Heart right ventricle (tissue), 16 donors: ENCODE measurements around the gene OR52D1. TPM values are rescaled to one million over a fixed set of nuclear protein-coding genes. Genes with fewer than 3 reads are reported as not detected.

ENCODE experiments used
- ATAC-seq, 8 donors: fragments of 200-7000 bp; cut with Tn5 transposase; one replicate each; pipeline ENCODE4 v1.9.1; 2020; ENCODE audit warnings: mild to moderate bottlenecking in 8 of 8, moderate library complexity in 8 of 8, moderate number of reproducible peaks in 1 of 8
- DNase-seq, 2 donors: peaks; one replicate each; pipeline ENCODE4 v3.0.0-alpha.2; 2020
- H3K27ac ChIP-seq, 10 donors: fragments of 200-600 bp; sonication (generic) in 2 of 10; one replicate each; pipeline versions ENCODE4 v1.5.0 to v1.8.0; 2020 to 2022; ENCODE audit warnings: mild to moderate bottlenecking in 3 of 10
- H3K27me3 ChIP-seq, 7 donors: fragments of 200-600 bp; one replicate each; pipeline ENCODE4 v1.8.0; 2021 to 2022; ENCODE audit warnings: mild to moderate bottlenecking in 2 of 7
- H3K36me3 ChIP-seq, 9 donors: fragments of 200-600 bp; sonication (generic) in 1 of 9; one replicate each; pipeline versions ENCODE4 v1.5.0 to v1.8.0; 2020 to 2022; ENCODE audit warnings: mild to moderate bottlenecking in 2 of 9
- H3K4me1 ChIP-seq, 9 donors: fragments of 200-600 bp; sonication (generic) in 1 of 9; one replicate each; pipeline versions ENCODE4 v1.5.0 to v1.8.0; 2020 to 2022; ENCODE audit warnings: mild to moderate bottlenecking in 4 of 9
- H3K4me3 ChIP-seq, 10 donors: fragments of 200-600 bp; sonication (generic) in 2 of 10; one replicate each; pipeline versions ENCODE4 v1.5.0 to v1.8.0; 2020 to 2022; ENCODE audit warnings: mild to moderate bottlenecking in 7 of 10, moderate library complexity in 2 of 10
- H3K9me3 ChIP-seq, 11 donors: fragments of 200-600 bp in 10 of 11; sonication (generic) in 2 of 11; one replicate each; pipeline versions ENCODE4 v1.5.0 to v1.8.0; 2013 to 2022; ENCODE audit warnings: mild to moderate bottlenecking in 2 of 11, control low read depth in 1 of 11, moderate library complexity in 1 of 11
- WGBS, 2 donors: extraction: QIAGEN DNeasy Blood & Tissue Kit; methylation state at CpG; one replicate each; pipeline ENCODE4 v1.1.7; 2013; ENCODE audit warnings: inconsistent platforms in 1 of 2; 5-methylcytosine and 5-hydroxymethylcytosine counted together
- intact Hi-C, 10 donors: fragments of 100-400 bp; cut with DNase I; formaldehyde crosslinking; loops; one replicate each; pipeline versions ENCODE4 v1.11.1 to v1.14.2; 2022
- polyA plus RNA-seq, 2 donors: library from polyadenylated mRNA; stranded (reverse); fragments of 200-250 nt; gene quantifications; one replicate each; pipeline ENCODE4 v1.2.3, GENCODE V29; 2013
- total RNA-seq, 10 donors: library from RNA; stranded (reverse); fragmentation: NEBNext Ultra II Directional in 3 of 10; extraction: Animal tissue kit (Norgen Biotek cat#: 25700) in 3 of 10; gene quantifications; one replicate each; pipeline versions ENCODE4 v1.2.1 to v1.2.4, GENCODE V29; 2021 to 2023
- TF ChIP-seq, protein P1 (sequence below), 9 donors: fragments of 200-600 bp; sonication (generic) in 2 of 9; IDR thresholded peaks; one replicate each; pipeline versions ENCODE4 v1.5.0 to v1.8.0; 2021 to 2022; ENCODE audit warnings: antibody characterized with exemption in 9 of 9, mild to moderate bottlenecking in 5 of 9, moderate library complexity in 1 of 9
- donor health status: Arrhythmogenic right ventricular cardiomyopathy.
- donor health status: ischemic (EF 13 %, LVEDD 7.1; RV severe dilation, severe dysfunction).
- donor health status: healthy with polysubstance abuse.
- donor health status: DM: no; HTN: yes; CAD: no.
- donor health status: DM: no; HTN: no; CAD: no.
- donor health status: ischemic (EF 25% LVEDD 6.9; RV normal size, moderate dysfunction).
- donor health status: ischemic (EF 25% LVEDD 5.7; RV mildly dilated, moderate dysfunction).
- donor health status: healthy.
- donor health status: DM: yes; HTN: yes; CAD: no.
- donor health status: Ischemic cardiomyopathy.
- donor health status: ischemic (EF 35%, LVEDD 5.7; RV mildly dilated, moderate dysfunction).
- donor health status: nonischemic (EF 11% LVEDD 7.7; RV severe dilation, severe dysfunction).
- donor health status: DM: yes; HTN: yes; CAD: no.
- donor health status: PGD.
- donor health status: ischemic (EF 29% LVEDD 5.4; RV normal size, mild dysfunction).
- donor health status: nonischemic (EF 23%, LVEDD 6.1; RV moderate dilation, normal function).

The OR52D1 gene
- total and polyA plus RNA-seq, 12 donors = not detected

DNA sequence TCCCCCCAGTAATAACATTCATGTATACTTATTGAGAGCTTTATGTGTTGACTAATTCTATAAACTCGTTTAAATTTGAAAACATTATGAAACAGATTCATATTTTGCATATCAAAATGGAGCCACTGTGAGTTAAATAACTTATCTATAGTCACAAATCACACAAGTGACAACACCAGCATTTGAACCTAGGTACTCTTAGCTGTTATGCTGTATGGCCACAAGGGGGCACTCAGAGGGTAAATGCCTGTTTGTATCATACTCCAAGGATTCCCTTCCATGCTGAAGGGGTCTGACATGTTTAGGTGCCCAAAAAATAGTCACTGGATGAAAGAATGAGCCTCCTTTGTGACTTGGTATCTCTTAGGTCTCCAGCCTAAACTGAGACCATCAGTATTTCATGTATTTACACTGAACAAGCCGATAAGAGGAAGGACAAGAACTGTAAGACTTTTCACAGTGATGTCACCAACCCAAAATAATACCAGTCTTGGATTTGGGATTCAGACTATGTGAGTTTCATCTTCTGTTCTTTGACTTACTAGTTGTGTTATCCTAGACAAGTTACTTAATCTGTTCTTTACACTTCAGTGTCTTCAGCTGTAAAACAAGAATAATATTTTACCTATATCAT is 12.2 kb upstream of the OR52D1 start:
- peak in 1 of 2 donors; percentile 38 for DNase-seq
- no peaks in the 10 kb centered on the region for H3K9me3 ChIP-seq
- no peak overlapping the region for H3K27ac ChIP-seq
- H3K4me3 ChIP-seq = no peak overlapping the region
- peaks cover 0 to 6% (median 0%) of the 10 kb centered on the region in 7 donors for H3K27me3 ChIP-seq
- H3K36me3 ChIP-seq = no peaks in the 10 kb centered on the region
- TF ChIP-seq, protein P1, sequence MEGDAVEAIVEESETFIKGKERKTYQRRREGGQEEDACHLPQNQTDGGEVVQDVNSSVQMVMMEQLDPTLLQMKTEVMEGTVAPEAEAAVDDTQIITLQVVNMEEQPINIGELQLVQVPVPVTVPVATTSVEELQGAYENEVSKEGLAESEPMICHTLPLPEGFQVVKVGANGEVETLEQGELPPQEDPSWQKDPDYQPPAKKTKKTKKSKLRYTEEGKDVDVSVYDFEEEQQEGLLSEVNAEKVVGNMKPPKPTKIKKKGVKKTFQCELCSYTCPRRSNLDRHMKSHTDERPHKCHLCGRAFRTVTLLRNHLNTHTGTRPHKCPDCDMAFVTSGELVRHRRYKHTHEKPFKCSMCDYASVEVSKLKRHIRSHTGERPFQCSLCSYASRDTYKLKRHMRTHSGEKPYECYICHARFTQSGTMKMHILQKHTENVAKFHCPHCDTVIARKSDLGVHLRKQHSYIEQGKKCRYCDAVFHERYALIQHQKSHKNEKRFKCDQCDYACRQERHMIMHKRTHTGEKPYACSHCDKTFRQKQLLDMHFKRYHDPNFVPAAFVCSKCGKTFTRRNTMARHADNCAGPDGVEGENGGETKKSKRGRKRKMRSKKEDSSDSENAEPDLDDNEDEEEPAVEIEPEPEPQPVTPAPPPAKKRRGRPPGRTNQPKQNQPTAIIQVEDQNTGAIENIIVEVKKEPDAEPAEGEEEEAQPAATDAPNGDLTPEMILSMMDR (IDR thresholded peaks at IDR 0.05) = peak; percentile 58 to 89 (median 83)
- intact Hi-C loops = loop anchor here in 8 of 10 donors (1.0 to 10.0 kb wide), 7 partner anchors 76 to 332 kb away; partner anchors contain the start of gene OR52N2 (in 7 of the 8)
- 32 to 43% methylated on average over 2 of the region's 2 CpGs for WGBS, 2 donors
- peak in 3 of 8 donors; percentile 39 to 59 (median 55) for ATAC-seq
- H3K4me1 ChIP-seq = no peaks in the 10 kb centered on the region

DNA sequence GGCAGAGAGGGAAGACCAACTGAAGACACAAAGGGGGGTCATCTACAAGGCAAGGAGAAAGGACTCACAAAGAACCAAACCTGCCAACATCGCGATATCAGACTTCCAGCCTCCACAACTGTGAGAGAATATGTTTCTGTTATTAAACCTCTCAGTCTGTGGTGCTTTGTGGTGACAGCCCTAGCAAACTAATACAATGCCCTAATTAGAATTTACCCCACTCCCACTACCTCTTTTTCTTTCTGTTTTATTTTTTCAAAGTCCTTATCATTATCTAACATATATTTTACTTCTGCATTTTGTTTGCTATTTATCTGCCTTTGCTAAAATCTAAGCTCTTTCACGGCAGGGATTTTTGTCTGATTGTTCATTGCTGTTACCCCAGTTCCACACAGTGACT is 2.5 kb upstream of the OR52D1 start:
- H3K4me3 ChIP-seq = no peak overlapping the region
- H3K27ac ChIP-seq = no peak overlapping the region
- no peak for ATAC-seq
- no peaks in the 10 kb centered on the region for H3K4me1 ChIP-seq
- TF ChIP-seq, protein P1 (IDR thresholded peaks at IDR 0.05) = no peak
- no peak for DNase-seq
- H3K9me3 ChIP-seq = no peaks in the 10 kb centered on the region
- WGBS, 2 donors = 89 to 90% methylated on average over 3 of the region's 3 CpGs
- intact Hi-C loops = loop anchor here in 1 of 10 donors (5.0 kb wide), 1 partner anchor 321 kb away; the partner anchor contains the start of gene OR52N2
- peaks cover 0 to 5% (median 0%) of the 10 kb centered on the region in 7 donors for H3K27me3 ChIP-seq
- no peaks in the 10 kb centered on the region for H3K36me3 ChIP-seq

DNA sequence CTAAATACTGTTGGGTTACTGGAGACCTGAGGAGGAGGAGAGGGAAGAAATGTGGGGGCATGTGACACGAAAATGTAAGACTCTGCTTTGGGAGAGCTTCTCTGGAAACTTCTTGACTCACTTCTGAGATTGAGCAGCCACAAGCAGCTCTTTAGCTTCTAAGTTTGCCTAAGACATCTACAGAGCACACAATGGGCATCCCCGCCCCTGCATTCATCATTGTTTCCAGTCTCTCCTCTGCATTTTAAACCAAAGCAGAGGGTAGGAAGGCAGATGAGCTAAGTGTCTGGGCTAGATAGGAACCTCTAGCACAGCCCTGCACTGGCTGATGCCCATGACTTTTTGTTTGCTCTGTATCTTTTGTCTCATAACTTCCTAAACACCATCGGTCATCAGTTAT is 2.1 kb upstream of the OR52D1 start:
- Histone ChIP-seq H3K9me3 (no peaks in the 10 kb centered on the region), H3K36me3 (no peaks in the 10 kb centered on the region), H3K27ac (no peak overlapping the region), H3K4me1 (no peaks in the 10 kb centered on the region), H3K4me3 (no peak overlapping the region), H3K27me3 (peaks cover 0 to 5% (median 0%) of the 10 kb centered on the region in 7 donors)
- ATAC-seq (no peak), DNase-seq (no peak)
- intact Hi-C loops = loop anchor here in 1 of 10 donors (5.0 kb wide), 1 partner anchor 321 kb away; the partner anchor contains the start of gene OR52N2
- TF ChIP-seq, protein P1 (IDR thresholded peaks at IDR 0.05) = no peak
- WGBS, 2 donors = 68 to 77% methylated on average over 3 of the region's 3 CpGs

DNA sequence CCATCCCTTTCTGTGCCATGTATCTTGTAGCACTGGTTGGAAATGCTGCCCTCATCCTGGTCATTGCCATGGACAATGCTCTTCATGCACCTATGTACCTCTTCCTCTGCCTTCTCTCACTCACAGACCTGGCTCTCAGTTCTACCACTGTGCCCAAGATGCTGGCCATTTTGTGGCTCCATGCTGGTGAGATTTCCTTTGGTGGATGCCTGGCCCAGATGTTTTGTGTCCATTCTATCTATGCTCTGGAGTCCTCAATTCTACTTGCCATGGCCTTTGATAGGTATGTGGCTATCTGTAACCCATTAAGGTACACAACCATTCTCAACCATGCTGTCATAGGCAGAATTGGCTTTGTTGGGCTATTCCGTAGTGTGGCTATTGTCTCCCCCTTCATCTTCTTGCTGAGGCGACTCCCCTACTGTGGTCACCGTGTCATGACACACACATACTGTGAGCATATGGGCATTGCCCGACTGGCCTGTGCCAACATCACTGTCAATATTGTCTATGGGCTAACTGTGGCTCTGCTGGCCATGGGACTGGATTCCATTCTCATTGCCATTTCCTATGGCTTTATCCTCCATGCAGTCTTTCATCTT is 414 bp downstream of the OR52D1 start:
- no peak overlapping the region for H3K4me3 ChIP-seq
- no peaks in the 10 kb centered on the region for H3K9me3 ChIP-seq
- intact Hi-C loops = loop anchor here in 1 of 10 donors (5.0 kb wide), 1 partner anchor 318 kb away; the partner anchor contains the start of gene OR52N2
- WGBS, 2 donors = 94 to 96% methylated on average over 4 of the region's 4 CpGs
- no peaks in the 10 kb centered on the region for H3K4me1 ChIP-seq
- H3K27me3 ChIP-seq = peaks cover 0 to 5% (median 0%) of the 10 kb centered on the region in 7 donors
- TF ChIP-seq, protein P1 (IDR thresholded peaks at IDR 0.05) = no peak
- DNase-seq (no peak), ATAC-seq (no peak)
- H3K27ac ChIP-seq = no peak overlapping the region
- H3K36me3 ChIP-seq = no peaks in the 10 kb centered on the region
